ENCODE data around the gene RASGEF1C.

The RASGEF1C gene

DNA sequence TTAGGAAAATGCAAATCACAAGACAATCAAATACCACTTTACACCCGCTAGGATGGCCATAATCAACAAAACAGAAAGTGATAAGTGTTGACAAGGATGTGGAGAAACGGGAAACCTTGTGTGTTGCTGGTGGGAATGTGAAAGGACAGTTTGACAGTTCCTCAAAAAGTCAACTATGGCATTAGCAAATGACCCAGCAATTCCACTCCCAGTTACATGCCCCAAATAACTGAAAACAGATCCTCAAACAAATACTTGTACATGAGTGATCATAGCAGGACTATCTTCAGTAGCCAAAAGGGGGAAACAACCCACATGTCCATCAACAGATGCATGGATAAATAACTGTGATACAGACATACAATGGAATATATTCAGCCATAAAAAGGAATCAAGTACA lies 21.2 kb downstream of the RASGEF1C start:
- Histone ChIP-seq H3K27ac (no peak overlapping the region), H3K36me3 (no peaks in the 10 kb centered on the region), H3K4me3 (no peak overlapping the region), H3K9me3 (peaks cover 0 to 17% (median 8%) of the 10 kb centered on the region in 3 donors), H3K4me1 (no peaks in the 10 kb centered on the region), H3K27me3 (no peaks in the 10 kb centered on the region)
- DNase-seq, result no peak
- intact Hi-C loops (cut with DNase I; ENCODE audit: low total_unique reads), result no loop called here
- TF ChIP-seq, protein P1, sequence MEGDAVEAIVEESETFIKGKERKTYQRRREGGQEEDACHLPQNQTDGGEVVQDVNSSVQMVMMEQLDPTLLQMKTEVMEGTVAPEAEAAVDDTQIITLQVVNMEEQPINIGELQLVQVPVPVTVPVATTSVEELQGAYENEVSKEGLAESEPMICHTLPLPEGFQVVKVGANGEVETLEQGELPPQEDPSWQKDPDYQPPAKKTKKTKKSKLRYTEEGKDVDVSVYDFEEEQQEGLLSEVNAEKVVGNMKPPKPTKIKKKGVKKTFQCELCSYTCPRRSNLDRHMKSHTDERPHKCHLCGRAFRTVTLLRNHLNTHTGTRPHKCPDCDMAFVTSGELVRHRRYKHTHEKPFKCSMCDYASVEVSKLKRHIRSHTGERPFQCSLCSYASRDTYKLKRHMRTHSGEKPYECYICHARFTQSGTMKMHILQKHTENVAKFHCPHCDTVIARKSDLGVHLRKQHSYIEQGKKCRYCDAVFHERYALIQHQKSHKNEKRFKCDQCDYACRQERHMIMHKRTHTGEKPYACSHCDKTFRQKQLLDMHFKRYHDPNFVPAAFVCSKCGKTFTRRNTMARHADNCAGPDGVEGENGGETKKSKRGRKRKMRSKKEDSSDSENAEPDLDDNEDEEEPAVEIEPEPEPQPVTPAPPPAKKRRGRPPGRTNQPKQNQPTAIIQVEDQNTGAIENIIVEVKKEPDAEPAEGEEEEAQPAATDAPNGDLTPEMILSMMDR (IDR thresholded peaks at IDR 0.05), result no peak

DNA sequence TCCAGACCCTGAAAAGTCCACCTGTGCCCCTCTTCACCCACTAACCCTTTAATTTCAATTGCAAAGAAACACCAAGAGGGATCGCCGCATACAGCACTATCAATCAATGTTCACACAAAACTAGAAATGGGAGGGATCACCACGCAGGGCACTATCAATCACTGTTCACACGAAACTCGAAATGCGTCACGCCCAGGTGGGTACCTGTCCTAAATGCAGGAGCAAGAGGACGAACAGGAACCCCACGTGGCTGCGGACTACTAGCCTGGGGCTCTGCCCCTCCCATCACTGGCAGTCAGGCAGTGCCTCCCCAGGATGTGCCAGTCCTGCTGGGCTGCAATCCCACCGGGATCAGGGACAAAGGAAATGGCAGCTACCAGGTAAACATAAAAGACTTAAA lies 28.2 kb downstream of the RASGEF1C start:
- no peak for DNase-seq
- Histone ChIP-seq H3K4me3 (no peak overlapping the region), H3K27me3 (peaks cover 0 to 17% of the 10 kb centered on the region in 2 donors), H3K4me1 (no peaks in the 10 kb centered on the region), H3K36me3 (no peaks in the 10 kb centered on the region), H3K27ac (no peak overlapping the region), H3K9me3 (peaks cover 0 to 6% (median 0%) of the 10 kb centered on the region in 3 donors)
- TF ChIP-seq, protein P1 (IDR thresholded peaks at IDR 0.05), result no peak
- intact Hi-C loops (cut with DNase I; ENCODE audit: low total_unique reads), result no loop called here

DNA sequence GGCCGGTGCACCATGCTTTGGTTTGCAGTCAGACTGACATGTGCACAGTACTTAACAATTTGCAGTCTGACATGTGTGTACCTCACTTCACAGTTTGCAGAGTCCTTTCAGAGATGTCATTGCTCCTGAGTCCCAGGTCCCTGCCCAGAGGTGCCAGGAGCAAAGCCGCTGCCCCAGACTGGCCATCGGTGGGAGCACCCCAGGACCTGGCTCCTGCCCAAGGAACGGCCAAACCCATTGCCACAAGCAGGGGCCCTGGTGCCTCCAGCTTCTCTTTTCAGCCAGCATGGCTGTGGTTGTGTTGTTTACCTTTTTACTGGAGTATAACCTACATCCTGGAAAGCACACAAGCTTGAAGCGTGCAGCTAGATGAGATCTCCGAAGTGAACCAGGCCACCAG lies 28.6 kb downstream of the RASGEF1C start:
- H3K9me3 ChIP-seq, result peaks cover 0 to 6% (median 0%) of the 10 kb centered on the region in 3 donors
- peaks cover 0 to 17% of the 10 kb centered on the region in 2 donors for H3K27me3 ChIP-seq
- H3K4me1 ChIP-seq, result no peaks in the 10 kb centered on the region
- intact Hi-C loops (cut with DNase I; ENCODE audit: low total_unique reads), result no loop called here
- H3K36me3 ChIP-seq, result no peaks in the 10 kb centered on the region
- DNase-seq, result no peak
- H3K27ac ChIP-seq, result no peak overlapping the region
- no peak overlapping the region for H3K4me3 ChIP-seq
- TF ChIP-seq, protein P1 (IDR thresholded peaks at IDR 0.05), result no peak

DNA sequence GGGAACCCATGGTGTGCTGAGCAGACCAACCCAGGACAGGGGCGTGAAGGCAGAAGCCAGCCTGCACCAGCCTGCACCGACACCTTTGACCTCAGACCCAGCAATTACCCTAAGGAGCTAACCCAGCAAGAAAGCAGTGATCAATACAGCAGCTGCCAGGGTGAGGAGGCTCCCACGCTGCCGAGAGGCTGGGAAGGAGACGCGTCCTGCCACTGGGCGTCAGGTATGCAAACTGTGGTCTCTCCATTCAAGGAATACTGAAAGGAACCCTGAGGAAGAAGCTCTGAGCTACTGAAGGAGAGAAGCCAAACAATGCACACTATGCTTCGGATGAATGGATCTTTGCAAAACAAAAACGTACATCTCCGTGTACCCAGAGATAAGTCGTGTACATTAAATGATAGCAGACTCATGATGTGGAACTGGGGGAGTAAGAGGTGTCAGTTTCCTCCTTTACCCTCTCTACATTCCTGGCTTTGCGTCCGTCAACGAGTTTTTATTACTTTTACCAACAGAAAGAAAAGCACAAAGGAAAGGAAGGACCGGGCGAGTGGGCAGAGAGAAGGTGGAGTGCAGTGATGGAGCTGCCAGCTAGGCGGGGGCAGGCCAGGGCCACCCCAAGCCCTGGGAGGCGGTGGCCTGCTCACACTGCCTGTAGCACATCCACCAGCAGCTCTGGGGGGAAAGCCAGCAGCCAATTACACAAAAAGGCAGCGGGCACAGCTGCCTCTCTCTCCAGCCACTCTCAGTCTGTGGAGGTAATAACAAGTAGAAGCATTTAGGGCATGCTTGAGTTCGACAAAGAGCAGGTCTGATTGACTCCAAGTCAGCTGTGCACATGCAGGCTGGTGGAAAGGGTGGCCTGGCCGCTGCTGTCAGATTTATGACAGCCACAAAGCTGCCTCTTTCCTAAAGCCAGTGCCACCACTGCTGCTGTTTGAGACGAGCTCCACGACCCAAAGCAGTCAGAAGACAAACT lies 29.3 kb downstream of the RASGEF1C start:
- no peak overlapping the region for H3K27ac ChIP-seq
- intact Hi-C loops (cut with DNase I; ENCODE audit: low total_unique reads), result no loop called here
- H3K36me3 ChIP-seq, result no peaks in the 10 kb centered on the region
- TF ChIP-seq, protein P1 (IDR thresholded peaks at IDR 0.05), result no peak
- H3K4me1 ChIP-seq, result no peaks in the 10 kb centered on the region
- peaks cover 0 to 17% of the 10 kb centered on the region in 2 donors for H3K27me3 ChIP-seq
- peaks cover 0 to 6% (median 0%) of the 10 kb centered on the region in 3 donors for H3K9me3 ChIP-seq
- no peak overlapping the region for H3K4me3 ChIP-seq
- DNase-seq, result no peak

DNA sequence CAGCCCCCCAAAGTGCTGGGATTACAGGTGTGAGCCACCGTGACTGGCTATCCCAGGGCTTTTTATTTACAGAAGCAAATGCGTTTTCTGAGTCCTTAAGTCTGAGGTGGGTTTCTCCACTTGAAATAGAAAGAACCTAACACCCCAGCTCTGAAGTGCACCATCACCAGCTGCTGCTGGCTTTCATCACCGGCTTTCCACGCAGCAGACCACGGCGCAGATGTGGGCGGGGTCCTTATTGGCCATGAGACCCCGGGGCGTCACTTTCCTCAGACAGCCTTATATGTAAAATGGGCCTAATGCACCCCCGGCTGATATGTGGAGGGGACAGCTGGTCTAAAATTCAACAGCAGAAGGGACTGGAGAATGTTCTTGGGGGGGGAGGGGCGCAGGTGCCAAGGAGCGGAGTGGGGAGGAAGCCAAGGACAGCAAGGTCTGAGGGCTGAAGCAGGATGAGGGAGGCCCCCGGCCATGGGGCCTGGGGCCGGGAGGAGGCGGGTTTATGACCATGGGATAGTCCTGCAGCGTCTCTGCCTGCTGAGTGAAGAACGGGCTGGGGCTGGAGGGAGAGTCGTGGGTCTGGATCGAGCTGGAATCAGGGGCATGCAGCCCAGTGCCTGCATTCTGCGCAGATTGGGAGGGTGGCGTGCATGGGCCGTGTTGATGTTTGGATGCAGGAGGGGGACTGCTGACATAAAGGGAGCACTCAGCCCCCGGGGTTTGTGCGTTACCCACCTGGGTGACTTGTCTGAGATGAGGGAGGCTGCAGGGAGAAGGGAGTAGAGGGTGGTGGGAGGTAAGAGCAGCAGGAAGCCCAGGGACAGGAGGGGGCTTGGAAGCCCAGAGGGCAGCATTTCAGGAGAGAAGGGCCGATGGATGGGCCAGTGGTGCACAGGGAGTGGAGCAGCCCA lies 30.2 kb downstream of the RASGEF1C start:
- no peak for DNase-seq

More for the DNA sequence above, 30.2 kb downstream of the RASGEF1C start:
- Histone ChIP-seq H3K36me3 (no peaks in the 10 kb centered on the region), H3K4me3 (no peak overlapping the region), H3K9me3 (peaks cover 0 to 6% (median 0%) of the 10 kb centered on the region in 3 donors), H3K27me3 (peaks cover 0 to 17% of the 10 kb centered on the region in 2 donors), H3K27ac (no peak overlapping the region), H3K4me1 (no peaks in the 10 kb centered on the region)
- TF ChIP-seq, protein P1 (IDR thresholded peaks at IDR 0.05), result no peak
- intact Hi-C loops (cut with DNase I; ENCODE audit: low total_unique reads), result no loop called here

Measured in tibial artery (tissue), 4 donors.